MM.1S (cell line): ENCODE data around the gene SERPINB13.

ENCODE experiments used
- CTCF ChIP-seq: fragments of 300-600 bp; sonication (generic); IDR thresholded peaks from 2 replicates; pipeline ENCODE4 v1.5.1; 2016; ENCODE audit warnings: antibody characterized with exemption, low read length, mixed read lengths
- EZH2phosphoT487 ChIP-seq: fragments of 300-600 bp; sonication (generic); IDR thresholded peaks from 2 replicates; pipeline ENCODE4 v1.6.1; 2018; ENCODE audit warnings: antibody characterized with exemption, low read length

- TF ChIP-seq CTCF (no peak), EZH2phosphoT487 (no peak)
These were observed 42.1 kb upstream of the SERPINB13 start for GRCh38 chr18:63545000-63545399.
